ENCODE data around the gene IGFBP7.

- TF ChIP-seq ESRRA (IDR thresholded peaks at IDR 0.05; ENCODE audit: borderline replicate concordance, low read length) (no peak), KDM1A (IDR thresholded peaks at IDR 0.05; ENCODE audit: low read depth) (no peak), EP300 (IDR thresholded peaks at IDR 0.05) (no peak), JUN (IDR thresholded peaks at IDR 0.05) (no peak)
Measured at GRCh38 chr4:57151481-57151880, 41.3 kb upstream of the IGFBP7 start.
